Measurements from ENCODE around the gene MICB. TPM values are rescaled to one million over a fixed set of nuclear protein-coding genes. Genes with fewer than 3 reads are reported as not detected.

Gene MICB
- total RNA-seq, 1 donor from 2014 or later = 54.9 TPM

DNA sequence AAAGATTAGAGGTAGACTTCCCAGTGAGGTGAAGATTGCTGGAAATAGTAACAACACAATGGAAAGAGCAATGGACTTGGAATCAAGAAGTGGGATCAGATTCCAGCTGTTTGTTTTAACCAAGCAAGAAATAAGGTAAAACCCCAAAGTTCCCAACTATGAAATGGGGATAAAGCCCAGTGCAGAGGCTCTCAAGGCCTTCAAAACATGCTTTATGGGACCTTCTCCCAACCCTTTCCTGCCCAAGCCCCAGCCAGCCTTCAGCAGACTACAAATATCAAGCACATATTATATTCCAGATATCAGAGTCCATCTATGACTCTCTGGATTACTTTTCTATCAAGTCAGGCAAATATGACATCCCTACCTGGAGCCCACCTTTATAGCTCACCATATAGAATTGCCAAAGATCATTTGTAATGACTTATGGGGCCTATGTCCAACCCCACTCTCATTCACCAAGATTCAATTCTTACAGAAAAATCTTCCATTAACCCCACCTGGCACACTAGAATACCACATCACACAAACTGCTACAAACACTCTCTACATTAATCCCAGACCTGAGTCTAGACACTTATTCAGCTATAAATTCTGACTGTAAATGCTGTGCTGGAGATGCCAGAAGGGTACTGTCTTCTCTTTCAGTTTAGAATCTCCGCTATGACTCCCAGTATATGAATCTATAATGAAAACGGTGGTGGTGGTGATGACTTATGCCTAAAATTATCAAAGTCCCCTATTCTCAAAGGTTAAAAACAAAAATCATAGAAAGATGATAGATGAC is 37.8 kb downstream of the MICB start:
- intact Hi-C loops (cut with micrococcal nuclease) = no loop called here

DNA sequence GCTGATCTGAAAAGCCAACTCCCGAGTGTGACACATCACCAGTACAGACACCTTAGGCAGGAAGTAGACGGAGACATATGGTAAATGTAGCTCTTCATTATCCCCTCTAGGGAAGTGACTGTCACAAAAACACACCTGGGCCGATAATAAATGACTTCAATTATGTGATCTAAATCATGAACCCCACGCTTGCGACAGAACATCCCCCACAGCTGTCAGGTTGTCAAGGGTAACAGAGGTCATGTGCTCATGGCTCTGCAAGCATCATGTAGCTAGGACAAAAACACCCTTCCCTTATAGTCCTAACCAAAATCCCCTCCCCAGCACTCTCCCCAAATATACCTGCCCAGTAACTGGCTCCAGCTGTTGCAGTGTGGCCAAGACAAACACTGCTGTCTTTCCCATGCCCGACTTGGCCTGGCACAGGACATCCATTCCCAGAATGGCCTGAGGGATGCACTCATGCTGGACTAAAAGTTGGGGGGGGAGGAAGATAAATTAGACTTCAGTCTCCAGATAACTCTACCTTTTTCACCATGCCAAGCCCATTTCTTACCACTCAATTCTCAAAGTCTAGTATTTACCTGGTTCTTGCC is 41.0 kb downstream of the MICB start:
- intact Hi-C loops (cut with micrococcal nuclease) = no loop called here

DNA sequence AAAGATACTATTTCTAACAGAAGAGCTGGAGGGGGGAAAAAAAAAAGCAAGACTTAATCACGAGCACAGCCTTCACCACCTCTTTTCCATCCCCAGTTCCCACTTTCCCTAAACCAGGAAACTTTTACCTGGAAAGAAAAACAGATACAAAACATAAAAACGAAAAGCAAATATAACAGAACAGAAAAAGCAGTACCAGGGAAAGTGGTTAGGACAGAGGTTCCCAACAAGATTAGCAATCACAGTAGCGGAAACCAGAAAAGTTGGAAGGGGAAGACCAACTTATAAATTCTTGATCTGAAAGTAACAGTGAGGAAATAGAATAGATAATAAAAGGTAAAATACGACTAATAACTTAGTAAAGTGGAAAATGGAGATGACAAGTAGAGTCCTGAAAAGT is 42.7 kb downstream of the MICB start:
- intact Hi-C loops (cut with micrococcal nuclease) = loop anchor here (1.0 to 10.0 kb wide), 8 partner anchors 46 to 592 kb away; partner anchors contain the start of genes CLIC1, FKBPL, HLA-C and MICA

DNA sequence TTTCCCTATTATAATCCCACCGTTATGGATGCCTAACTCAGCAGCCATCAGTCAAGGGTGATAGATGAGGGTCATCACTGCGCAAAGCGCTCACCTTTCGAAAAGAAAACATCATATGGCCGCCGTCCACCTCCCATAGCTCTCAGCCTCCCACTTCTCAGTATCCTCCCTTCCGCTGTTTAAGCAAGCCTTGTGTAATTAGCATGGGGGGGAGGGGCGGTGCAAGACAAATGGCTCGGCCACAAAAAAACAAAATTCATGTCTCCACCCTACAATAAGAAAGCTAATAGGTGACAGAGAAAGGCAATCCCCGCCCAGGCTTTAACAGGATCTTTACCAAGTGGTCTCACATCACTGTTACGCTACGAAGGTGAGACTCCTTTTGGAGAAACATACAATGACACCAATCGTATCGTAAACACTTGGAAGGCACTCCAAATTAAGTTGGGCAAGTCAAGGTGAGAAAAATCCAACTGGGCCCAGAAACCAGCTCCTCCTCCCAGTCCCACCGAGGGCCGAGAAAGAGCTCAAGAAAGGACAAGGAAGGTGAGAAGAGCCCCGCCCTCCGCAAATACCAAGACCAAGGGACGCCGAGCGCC is 43.2 kb downstream of the MICB start:
- intact Hi-C loops (cut with micrococcal nuclease) = loop anchor here (1.0 to 10.0 kb wide), 8 partner anchors 47 to 591 kb away; partner anchors contain the start of genes CLIC1, FKBPL, HLA-C and MICA

DNA sequence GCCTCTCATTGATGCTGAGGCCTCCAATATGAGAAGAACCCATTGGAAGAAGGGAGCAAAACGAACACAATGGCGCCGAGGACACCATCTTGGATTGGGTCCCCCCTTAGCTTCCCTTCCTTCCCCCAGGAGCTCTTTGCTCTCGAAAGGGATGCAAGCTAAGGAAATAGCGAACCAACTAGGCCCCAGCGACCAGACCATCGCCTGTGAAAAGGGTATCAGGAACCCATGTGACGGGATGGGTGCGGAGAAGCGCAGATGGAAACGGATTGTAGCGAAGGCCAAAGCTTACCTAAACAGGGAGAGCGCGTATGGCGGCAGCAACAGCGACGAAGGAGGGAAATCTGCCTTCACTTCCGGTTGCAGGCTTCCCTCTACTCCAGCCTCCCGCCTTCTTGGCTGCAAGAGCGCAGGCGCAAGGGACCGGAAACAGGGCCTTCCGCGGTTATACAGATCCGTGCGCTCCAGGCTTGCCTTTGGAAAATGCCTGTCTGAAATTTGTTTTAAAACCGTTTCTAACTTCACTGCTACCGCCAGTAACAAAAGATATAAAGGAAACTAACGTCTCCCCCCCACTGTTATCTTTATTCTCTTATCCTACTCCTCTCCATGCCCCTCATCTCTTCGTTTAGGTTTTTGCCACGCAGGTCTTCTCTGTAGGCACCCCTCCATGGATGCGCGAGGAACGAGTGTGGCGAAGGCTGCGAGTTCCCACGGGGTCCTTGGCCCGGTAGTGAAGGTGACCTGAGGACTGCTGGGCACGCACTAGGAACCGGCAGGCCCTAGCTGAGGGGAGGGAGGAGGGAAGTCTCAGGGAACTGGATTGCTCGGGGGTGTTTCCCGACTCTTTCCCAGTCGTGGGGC is 43.9 kb downstream of the MICB start, which contains the start of gene DDX39B:
Gene DDX39B, minus strand, starts transcription at position 346 of the 864 bp plus-strand sequence. CDS start 1,471 bp downstream, outside the sequence.
- intact Hi-C loops (cut with micrococcal nuclease) = loop anchor here (1.0 to 10.0 kb wide), 9 partner anchors 48 to 590 kb away; partner anchors contain the start of genes BAG6, CLIC1, FKBPL and HLA-C

DNA sequence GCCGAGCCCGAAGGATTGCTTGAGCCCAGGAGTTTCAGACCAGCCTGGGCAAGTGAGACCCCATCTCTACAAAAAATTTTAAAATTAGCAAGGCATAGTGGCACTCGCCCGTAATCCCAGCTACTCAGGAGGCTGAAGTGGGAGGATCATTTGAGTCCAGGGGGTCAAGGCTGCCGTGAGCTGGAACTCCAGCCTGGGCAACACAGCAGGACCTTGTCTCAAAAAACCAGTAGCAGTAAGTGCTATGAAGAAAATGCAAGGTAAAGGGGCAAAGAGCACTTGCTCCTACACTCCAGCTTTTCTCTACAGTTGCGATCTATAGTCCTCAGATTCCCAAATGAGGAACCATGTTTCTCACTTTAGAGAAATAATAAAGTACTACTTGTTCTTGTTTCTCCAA is 45.7 kb downstream of the MICB start:
- intact Hi-C loops (cut with micrococcal nuclease) = loop anchor here (5.0 to 10.0 kb wide), 4 partner anchors 141 to 589 kb away; partner anchors contain the start of genes CLIC1, FKBPL, MICA and NELFE

DNA sequence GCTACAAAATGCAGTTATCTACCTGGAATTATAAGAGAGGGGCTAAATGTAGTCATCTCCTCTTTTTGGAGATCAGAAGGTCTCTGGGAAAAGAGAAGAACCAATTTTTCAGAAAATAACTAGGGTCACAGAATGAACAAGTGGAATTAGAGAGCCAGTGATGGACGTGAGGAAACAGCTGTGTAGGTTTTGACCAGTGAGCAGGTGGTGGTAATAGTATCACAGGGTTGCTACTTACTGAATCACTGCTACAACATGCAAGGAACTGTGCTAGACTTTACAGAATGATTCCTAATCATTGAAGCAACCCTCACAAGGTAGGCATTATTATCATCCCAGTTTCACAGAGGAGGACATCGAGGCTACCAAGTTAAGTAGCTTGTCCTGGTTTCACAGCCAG is 46.7 kb downstream of the MICB start:
- intact Hi-C loops (cut with micrococcal nuclease) = loop anchor here (5.0 to 10.0 kb wide), 4 partner anchors 142 to 588 kb away; partner anchors contain the start of genes CLIC1, FKBPL, MICA and NELFE

DNA sequence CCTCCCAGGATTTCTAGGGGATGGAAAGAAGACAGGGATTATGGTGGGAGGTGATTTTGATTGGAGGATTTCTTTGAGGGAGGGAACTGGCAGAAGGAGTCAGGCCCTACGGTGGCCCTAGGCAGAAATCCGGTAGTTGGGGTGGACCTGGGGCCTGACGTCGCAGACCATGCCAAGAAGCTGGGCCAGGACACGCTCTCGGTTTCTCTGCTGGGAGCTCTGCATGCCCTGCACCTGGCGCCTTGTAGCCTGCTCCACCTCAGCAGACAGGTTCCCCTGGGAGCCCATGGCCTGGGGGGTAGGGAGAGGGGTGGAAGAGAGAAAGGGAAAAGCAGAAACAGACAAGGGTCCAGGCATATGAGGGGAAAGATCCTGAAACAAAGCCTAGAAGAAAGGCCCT is 47.3 kb downstream of the MICB start:
- intact Hi-C loops (cut with micrococcal nuclease) = loop anchor here (10.0 kb wide), 2 partner anchors 190 to 410 kb away; partner anchors contain the start of genes CLIC1, NELFE and SKIC2

DNA sequence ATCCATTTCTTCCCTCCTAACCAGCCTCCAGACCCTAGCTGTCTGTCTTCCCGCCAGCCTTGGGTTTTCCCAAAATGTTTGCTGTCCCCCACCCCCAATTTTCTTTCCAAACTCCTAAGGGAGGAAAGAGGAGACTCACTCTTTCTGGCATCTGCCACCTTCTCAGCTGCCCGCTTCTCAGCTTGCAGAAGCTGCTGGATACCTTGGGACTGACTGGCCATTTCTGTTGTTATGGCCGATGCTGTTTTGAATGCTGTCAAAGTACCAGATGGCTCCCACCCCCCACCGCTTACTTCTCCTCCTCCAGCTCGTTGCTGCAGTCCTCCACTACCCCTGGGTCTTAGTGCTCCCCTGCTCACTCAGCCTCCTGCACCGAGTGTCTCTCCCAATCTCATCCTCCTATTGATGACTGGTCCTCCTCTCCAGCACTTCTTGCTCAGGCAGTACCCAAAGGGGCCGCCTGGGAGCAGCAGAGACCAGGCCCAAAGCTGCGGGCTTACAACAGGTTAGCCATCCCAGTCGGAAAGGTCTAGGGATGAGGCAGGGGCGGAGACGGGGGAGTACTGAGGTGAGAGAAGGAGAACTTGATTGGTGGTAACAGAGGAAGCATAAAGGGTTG is 48.5 kb downstream of the MICB start, which contains the start of gene ATP6V1G2:
Gene ATP6V1G2, minus strand, starts transcription at position 270 of the 619 bp plus-strand sequence. Its CDS starts 49 bp downstream, at position 221.
- intact Hi-C loops (cut with micrococcal nuclease) = loop anchor here (1.0 to 10.0 kb wide), 7 partner anchors 22 to 408 kb away; partner anchors contain the start of genes CLIC1, GPANK1, HSPA1B and NELFE

DNA sequence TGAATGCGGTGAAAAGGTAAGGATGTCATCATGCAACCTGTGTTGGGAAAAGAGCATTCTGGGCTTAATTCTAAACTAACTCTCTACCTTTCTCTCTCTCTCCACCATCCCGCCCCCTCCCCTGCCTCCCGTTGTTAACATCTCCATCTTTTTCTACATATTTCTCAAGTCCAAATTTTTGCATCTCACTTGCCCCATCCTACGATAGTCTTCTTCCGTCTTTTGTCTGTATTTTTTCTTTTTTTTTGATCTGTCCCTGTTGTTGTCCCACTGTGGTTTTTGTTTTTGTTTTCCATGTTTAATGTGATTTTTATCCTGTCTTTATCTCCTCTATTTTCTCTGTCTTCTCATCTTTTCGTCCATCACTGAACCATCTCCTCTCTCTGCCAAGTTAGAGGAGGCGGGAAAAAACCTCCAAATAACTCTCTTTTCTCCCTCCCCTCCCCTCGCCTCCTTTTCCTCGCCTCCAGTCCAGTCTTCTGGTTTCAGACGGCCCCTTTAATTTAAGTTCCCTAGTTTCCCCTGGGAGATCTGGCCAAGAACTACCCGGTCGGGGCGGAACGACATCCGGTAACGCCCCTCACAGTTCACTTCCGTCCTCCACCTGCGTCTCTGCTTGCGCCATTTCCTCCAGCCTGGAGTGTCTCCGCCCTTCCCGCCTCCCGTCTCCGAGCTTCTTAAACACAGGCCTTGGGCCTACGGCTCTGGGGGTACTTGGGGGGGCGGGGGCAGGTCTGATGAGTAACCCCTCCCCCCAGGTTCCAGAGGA is 49.2 kb downstream of the MICB start, which contains the start of gene NFKBIL1:
Gene NFKBIL1, plus strand, starts transcription at position 651 of the 769 bp plus-strand sequence. Its CDS starts 87 bp downstream, at position 738.
- intact Hi-C loops (cut with micrococcal nuclease) = loop anchor here (1.0 to 10.0 kb wide), 10 partner anchors 22 to 408 kb away; partner anchors contain the start of genes BAG6, CLIC1, GPANK1 and HSPA1B

DNA sequence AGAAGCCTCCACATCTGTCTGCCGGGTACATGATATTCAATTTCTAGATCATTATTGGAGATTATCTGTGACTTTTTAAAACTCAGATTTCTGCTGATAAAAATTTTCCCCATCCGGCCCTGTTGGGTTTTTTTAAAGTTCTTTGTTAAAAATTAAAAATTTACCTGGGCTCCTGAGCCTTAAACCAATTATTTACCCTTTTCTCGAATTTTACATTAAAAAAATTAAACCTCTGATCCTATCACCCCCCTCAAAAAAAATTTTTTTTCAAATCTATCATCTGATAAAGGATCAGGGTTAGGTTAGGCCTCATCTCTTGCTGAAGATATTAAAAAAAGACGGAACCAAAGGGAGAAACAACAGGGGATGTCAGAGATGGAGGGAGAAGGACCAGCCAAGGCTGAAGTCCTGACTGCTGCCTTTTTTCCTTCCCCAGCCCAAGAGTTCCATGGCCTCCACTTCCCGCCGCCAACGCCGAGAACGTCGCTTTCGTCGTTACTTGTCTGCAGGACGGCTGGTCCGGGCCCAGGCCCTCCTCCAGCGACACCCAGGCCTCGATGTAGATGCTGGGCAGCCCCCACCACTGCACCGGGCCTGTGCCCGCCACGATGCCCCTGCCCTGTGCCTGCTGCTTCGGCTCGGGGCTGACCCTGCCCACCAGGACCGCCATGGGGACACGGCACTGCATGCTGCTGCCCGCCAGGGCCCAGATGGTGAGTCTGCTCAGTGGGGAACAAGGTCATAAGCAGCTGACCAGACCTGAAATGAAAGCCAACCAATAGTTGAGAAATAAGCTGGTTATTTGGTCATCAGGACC is 50.0 kb downstream of the MICB start:
- intact Hi-C loops (cut with micrococcal nuclease) = loop anchor here (1.0 to 10.0 kb wide), 8 partner anchors 21 to 407 kb away; partner anchors contain the start of genes BAG6, CLIC1, GPANK1 and HSPA1B

DNA sequence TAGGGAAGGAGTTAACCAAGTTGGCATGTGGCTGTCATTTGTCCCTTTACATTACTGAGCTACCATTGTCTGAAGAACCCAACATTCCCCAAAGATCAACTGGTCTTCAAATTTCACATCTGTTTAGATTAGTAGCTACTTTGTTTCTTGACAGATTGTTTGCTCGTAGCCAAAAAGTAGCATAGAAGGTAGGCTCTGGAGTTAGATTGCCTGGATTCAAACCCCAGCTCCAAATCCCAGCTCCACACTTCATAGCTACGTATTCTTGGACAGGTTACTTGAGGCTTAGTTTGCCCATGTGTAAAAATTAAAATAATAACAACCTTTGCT is 50.6 kb downstream of the MICB start:
- intact Hi-C loops (cut with micrococcal nuclease) = loop anchor here (10.0 kb wide), 2 partner anchors 186 to 406 kb away; partner anchors contain the start of genes CLIC1, NELFE and SKIC2

DNA sequence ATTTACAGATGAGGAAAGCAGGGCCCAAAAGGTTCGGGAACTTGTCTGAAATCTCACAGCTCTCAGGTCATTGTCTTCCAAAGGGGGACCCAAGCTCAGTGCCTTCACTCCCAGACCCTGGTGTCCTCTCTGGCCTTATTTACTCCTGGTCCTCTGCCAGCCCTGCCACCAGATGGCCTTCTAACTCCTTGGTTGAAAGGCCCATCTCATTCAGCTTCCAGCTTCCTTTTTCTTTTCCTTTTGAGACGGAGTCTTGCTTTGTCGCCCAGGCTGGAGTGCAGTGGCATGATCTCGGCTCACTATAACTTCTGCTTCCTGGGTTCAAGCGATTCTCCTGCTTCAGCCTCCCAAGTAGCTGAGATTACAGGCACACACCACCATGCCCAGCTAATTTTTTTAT is 53.4 kb downstream of the MICB start:
- intact Hi-C loops (cut with micrococcal nuclease) = loop anchor here (1.0 kb wide), 1 partner anchor 47 kb away; no protein-coding TSS in a partner anchor

DNA sequence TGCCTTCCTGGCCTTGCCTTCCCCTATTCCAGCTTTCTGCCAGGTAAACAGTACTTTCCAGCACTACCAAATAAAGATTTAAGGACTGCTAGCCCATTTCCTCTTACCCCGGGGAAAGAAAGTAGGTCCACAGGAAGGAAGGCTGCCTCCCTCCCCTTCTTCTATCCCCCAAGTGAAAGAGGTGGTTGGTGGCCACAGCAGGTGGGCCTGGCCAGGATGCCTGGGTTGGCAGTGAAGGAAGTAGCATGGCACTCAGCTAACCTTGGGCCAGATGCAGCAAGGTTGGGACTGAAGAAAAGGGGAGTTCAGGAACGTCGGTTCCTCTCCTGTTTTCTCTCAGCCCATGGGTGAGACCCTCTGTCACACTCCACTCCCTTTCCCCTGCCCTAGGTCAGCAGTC is 58.4 kb downstream of the MICB start:
- intact Hi-C loops (cut with micrococcal nuclease) = no loop called here

DNA sequence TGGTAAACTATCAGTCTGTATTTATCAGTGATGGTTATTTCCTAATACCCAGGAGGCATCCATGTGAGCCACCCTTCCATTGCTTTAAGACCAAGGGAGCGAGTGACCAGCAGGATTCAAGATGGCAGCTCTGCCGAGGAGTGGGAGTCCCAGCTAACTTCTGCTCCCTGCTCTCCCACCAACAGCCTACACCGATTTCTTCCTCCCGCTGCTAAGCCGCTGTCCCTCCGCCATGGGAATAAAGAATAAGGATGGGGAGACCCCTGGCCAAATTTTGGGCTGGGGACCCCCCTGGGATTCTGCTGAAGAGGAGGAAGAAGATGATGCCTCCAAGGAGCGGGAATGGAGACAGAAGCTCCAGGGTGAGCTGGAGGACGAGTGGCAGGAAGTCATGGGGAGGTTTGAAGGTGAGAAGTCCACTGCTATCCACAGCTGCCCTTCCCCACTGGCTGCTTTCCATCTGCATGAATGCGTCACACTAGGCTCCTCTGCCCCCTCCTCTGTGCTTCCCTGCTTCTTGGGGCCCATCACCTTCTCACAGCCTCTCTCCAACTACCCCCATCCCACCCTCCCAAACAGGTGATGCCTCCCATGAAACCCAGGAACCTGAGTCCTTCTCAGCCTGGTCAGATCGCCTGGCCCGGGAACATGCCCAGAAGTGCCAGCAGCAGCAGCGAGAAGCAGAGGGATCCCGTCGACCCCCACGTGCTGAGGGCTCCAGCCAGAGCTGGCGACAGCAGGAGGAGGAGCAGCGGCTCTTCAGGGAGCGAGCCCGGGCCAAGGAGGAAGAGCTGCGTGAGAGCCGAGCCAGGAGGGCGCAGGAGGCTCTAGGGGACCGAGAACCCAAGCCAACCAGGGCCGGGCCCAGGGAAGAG is 59.7 kb downstream of the MICB start:
- intact Hi-C loops (cut with micrococcal nuclease) = loop anchor here (2.0 kb wide), 1 partner anchor 17 kb away; the partner anchor contains the start of gene TNF

DNA sequence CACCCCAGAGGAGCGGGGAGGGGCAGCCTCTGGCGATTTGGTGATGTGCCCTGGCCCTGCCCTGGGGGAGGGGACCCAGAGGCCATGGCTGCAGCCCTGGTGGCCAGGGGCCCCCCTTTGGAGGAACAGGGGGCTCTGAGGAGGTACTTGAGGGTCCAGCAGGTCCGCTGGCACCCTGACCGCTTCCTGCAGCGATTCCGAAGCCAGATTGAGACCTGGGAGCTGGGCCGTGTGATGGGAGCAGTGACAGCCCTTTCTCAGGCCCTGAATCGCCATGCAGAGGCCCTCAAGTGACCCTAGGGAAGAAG is 60.3 kb downstream of the MICB start:
- intact Hi-C loops (cut with micrococcal nuclease) = loop anchor here (2.0 kb wide), 1 partner anchor 17 kb away; the partner anchor contains the start of gene TNF
